ENCODE results near the gene ARID1A.

- no peak for TF ChIP-seq POLR2A (IDR thresholded peaks at IDR 0.05)
- no peak for TF ChIP-seq CTCF (IDR thresholded peaks at IDR 0.05)
Measured at GRCh38 chr1:26724926-26725325, 29.1 kb downstream of the ARID1A start.

All from prostate gland (tissue), 2 donors.